Midbrain (tissue), 1 donor: Measurements from ENCODE around the gene PRKAR1B.

Experiments
- DNase-seq: peaks from one replicate; lab custom pipeline; 2025; lab: John Stamatoyannopoulos, UW

The PRKAR1B gene

DNA sequence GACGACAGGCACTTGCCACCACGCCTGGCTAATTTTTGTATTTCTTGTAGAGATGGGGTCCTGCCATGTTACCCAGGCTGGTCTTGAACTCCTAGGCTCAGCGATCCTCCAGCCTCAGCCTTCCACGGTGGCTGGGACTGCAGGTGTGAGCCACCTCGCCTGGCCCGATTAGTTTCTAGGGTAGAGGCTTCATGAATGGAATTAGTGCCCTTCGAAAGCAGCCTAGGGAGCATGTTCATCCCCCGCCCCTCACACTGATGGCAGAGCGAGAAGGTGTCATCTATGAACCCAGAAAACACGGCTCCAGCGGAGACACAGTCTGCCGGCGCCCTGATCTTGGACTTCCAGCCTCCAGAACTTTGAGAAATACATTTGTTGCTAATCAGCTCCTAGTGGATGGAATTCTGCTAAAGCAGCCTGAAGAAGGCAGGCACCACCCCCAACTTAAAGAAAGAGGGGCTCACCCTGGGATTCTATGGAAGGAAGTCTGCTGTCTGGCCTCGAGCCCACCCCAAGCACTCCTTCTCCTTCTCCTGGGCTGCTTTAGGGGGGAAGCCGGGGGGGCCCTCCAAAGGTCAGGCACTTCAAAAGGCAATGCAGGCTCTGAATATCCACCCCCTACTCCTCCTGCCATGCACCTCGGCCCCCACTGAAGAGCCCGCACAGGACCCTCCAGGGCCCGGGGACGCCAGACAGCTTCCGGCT is 217.5 kb downstream of the PRKAR1B start:
- DNase-seq = no peak

DNA sequence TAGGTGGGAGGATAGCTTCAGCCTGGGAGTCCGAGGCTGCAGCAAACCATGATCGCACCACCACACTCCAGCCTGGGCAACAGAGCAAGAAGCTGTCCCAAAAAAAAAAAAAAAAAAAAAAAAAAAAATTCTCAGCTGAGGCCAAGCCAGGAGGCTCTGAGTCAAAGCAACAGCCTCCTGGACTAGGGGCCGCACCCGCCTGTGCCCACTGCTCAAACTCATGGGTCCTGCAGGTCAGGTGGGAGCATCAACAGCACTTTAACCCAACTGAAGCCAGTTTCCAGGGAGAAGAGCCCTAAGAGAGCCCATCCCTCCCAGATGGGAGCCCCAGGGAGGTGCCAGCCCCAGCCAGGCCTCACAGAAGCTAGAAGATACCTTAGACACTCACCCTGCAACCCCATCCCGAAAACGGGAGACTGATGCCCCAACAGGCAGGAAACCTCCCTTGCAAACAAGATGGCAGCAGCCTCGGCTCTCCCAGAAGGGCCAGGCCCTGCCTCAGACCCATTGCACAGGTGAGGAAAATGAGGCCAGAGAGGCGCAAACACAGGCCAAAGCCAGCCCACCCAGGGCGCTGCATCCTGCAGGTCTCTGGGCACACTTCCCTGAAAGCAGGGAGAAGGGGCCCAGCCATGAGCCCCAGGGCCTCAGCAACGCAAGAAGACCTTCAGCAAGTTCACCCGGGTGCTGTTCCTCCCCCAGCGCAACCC is 218.5 kb downstream of the PRKAR1B start:
- DNase-seq = no peak

DNA sequence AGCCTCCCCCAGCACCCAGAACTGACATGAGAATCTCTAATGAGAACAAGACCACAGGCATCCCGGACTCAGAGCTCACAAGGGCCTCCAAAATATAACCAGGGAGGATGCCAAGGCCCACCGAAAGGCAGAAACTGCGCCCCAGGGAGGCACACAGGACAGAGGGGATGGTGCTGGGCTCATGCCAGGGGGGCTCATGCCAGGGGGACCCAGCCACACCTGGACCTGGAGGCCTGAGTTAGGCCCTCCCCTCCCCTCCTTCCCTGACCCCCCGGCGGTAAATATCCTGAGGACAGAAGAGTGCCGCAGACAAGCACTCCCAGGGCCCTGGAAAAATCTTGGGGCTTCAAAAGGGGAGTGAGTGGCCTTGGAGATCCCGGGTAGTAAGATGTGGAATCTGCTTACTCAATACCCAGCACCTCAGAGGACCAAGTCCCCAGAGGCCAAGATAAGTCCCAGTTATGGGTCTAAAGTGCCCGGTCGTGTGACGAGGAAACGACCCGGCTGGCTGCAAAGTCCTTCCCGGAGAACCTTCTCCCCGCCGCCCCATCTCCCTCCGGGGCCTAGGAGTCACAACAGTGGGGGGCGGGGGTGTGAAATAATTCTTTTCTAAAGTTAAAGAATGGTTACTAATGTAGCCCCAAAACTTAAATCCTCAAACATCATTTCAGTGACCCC is 219.3 kb downstream of the PRKAR1B start:
- no peak for DNase-seq

DNA sequence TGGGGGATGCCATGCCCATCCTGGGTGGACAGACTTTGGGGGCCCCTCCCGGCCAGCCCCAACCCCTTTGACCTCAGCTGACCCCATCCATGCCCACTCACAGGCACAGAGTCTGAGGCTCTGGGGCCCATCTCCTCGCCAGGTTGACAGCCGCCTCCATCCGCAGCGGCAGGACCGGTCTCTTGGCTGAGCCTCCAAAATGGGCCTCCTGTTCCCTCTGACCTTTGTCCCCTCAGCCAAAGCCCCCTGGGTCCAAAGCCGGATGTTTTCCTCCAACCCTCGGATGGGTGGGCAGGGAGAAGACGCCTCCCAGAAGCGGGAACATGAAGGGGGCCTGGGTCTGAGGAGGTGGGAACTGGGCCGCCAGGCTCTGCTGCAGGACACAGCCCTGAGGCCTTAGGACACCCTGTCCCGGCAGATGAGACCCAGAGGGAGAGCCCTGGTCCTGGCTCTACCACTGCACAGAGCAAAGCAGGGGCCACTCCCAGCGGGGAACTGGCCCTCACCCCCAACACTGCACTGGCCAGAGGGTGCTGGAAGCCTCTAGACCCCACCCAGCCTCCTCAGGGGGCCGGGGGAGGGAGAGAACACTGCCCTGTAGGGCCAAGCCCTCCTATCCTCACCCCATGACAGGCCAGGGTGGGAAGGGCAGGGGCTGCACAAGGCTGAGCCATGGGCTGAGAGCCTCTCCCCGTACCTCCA is 220.0 kb downstream of the PRKAR1B start:
- no peak for DNase-seq

DNA sequence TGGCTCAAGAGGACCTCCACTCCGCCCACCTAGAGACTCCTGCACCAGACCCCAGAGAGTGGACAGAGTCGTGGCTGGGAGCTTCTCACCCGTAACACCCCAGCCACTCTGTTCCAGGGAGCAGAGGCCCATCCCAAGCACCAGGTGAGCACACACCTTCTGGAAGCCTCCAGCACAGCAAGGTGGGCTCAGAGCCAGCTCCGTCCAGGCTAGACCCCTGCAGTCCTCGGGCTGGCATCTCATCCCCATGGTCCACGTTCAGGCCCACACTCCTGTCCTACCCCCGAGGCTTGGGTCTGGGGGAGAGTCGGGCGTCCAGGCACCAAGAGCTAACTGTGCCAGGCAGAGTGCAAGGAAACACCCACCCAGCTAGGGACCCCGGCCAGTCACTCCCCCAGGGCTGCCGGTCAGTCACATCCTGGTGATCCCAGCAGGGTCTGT is 220.7 kb downstream of the PRKAR1B start:
- no peak for DNase-seq

DNA sequence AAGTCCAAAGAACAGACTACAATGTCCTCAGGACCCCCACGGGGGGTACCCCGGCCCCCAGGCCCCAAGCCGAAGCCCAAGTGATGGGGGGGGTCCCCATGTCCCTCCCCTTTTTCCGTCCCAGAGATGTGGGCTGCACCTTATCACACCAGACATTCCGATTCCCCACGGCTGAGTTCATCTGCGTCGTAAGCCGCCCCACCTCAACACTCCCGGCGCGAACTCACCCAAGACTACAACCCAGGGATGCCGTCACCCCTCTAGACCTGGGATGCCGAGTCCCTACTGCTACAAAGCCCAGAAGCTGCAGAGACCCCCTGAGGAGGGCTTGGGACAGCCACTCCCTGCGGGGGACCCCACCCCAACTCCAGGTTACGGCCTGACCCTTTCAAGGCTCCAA is 221.9 kb downstream of the PRKAR1B start:
- no peak for DNase-seq

DNA sequence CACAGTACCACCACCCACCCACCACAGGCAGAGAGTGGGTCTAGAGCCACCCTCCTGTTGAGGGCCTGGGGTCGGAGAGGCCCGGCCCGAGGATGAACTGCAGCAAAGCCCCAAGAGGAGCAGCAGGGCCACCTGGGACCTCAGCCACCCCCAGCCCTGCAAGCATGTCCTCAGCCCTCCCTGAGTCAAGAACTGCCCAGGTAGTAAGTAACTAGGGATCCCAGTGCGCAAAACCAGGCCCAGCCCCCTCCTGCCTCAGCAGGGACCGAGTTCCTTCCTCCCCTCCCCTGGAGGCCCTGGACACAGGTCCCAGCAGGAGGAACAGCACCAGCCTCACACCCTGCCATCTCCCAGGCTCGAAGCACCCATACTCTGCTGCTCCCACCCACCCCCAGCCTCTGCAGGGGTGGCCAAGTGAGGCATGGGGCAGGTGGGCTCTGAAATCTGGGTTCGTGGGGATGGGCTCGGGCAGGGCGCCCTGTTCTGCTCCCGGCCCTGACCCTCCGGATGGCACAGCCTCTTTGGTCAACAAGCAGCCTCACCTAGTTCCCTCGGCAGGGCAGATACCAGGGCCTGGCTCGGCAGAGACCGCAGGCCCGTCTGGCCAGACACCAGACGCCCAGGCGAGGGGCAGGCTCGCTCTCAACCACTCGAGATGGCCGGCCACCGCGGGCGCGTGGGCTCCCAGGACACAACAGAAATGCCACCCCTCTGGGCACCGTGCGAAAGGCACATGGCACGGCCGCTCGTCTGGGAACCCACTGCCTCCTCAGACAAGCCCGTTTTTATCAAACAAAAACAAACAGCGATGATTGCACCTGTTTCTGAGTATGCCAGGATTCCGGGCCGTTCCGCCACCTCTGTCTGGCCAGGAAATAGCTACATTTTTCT is 222.6 kb downstream of the PRKAR1B start:
- no peak for DNase-seq

DNA sequence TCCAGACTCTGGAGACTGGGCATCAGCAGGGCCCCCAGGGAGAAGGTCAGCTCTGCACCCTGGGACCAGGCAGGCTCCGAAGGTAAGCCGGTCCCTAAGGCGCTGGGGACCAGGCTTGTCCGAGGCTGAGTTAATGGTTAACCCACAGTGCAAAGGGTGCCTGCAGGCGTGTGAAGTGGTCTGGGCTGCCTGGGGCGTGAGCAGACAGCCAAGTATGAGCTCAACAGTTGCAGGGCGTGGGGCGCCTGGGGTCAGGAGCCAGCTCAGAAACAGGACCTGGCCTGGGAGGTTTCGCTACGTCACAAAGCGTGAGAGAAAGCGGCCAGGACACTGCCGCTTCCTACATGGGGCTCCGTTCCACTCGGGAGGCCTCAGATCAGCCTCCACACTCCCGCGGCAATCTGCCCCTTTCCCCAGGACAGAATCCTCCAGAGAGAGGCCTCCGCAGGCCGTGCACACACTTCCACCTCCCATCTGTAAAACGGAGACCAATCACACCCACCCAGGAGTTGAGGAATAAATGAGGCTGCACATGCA is 223.4 kb downstream of the PRKAR1B start:
- DNase-seq = no peak

DNA sequence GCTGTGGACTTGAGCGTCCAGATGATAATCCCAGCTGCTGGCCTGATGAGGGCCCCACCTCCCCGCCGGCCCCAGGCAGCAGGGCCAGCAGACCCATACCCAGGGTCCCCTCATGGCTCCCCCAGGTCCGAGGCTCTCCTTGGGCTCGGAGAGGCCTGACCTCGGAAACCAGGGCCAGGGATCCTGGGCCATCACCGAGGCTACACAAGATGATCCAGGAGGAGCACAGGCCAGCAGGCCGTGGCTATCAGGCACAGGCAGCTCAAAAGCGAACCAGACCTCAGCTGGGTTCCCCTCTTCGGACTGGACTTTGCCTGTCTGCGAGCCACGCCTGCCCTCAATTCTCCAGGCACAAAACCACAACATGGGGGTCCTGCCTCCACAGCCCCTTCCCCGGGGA is 224.8 kb downstream of the PRKAR1B start:
- no peak for DNase-seq

DNA sequence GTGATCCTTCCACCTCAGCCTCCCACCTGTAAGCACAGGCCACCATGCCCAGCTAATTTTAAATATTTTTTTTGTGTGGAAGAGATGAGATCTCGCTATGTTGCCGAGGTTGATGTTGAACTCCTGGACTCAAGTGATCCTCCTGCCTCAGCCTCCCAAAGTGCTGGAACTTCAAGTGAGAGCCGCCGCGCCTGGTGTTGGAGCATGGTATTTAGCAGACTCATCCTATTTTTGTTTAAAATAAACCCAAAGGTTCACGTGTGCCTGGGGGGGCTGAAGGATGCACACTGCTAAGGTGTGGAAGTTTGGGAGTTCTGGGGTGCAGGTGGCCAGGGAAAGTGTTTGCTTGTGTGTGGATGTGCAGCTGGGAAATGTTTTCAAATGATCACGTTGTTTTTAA is 225.6 kb downstream of the PRKAR1B start:
- DNase-seq = no peak

DNA sequence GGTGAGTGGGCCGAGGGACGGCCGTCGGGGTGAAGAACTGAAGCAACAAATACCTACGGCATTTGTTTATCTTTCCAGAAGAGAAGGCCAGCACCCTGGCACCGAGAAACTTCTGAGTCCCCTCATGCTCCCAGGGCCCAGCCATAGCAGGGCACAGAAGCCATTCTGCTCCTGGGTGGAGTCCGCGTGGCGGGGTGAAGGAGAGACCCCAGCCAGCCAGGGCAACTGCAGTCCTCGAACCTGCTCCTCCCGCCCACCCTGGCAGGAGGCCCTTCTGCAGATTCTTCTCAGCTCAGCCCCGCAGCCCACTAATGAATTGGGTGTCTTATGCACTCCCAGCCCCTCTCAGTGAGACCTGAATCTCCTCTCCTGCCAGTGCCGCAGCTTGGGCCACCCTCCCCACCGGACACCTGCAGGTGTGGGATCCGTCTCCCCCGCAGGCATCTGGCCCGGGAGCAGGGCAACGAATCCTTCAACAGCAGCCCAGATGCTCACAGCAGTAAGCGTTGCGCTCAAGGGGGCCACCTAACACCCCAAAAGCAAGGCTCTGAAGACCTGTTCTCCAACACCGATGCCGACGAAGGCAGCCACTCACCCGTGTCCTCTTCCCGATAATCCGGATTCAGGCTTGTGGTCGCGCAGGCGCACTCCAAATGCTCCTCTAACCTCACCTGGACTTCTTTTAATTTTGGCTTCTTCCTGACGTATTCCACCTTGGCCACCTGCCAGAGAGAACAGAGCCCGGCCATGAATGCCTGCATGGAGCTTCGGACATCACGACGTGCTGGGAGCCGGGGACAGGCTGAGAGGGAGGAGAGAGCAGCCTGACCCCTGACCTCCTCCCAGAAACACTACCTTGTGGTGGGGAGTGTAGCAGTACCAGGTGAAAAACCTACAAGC is 226.3 kb downstream of the PRKAR1B start:
- no peak for DNase-seq

DNA sequence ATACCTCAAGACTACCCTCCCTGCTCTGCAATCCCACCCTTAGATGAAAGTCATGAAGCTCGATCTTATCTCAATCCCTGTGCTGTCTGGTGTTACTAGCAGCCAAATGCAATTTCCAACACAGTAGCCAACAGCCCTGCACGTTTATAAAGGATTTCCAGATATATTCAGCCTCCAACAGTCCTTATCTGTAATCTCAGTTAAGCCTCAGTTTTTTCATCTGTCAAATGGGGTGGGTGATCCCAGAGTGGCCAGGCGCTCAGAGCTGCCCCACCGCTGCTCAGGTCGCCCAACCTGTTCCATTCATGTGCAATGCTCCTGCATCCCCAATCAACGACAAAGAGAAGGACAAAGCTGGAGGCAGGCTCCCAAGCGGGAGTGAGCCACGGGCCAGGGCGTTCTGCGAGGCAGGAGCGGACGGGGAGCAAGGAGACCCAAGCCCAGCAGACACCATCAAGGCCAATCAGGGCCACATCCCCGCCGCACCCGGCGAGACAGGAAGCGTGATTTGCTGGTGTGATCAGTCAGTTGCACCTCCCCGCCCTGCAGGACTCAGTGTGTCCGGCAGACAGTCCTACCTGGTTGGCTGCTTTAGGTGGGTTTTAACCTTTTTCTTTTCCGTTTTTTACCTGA is 227.1 kb downstream of the PRKAR1B start:
- DNase-seq = no peak
